Measurements from ENCODE around the gene TMEM178A.

The TMEM178A gene

DNA sequence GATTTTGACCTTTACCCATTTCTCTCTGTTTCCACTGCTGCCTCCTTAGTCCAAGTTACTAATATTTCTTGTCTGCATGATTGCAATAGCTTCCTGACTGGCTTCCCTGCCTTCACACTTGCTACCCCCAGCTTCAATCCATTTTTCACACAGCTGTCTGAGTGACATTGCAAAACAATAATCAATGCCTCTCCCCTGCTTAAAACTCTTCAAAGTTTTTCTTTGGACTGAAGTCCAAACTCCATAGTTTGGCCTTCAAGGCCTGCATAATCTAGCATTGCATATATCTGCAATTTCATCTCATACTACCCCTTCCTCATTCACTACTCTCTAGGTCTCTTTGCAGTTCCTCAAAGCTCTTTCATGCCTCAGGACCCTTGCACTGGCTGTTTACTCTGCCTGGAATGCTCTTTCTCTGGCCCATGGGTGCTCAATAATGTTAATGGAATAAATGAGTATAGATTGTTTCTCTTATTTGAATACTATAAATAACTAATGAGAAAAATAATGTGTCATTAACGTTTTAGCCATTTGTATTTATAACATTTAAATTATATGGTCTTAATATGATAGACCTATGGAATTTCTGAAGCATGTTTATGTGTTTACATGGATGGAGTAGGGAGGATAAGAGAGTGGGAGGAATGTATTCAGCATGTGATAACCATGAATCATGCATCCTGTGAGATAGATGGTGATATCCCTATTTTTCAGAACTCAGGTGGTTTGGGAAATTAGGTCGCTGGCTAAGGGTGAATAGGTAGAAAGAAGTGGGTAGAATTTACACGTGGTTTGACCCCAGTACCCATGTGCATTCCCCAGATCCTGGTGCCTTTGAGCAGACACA lies 5.7 kb upstream of the TMEM178A start:
- DNase-seq (ENCODE audit: insufficient read length, low spot score), result no peak
- no peak for TF ChIP-seq POLR2A (IDR thresholded peaks at IDR 0.05; ENCODE audit: low read depth, low read length)
- FAIRE-seq, result no peak

DNA sequence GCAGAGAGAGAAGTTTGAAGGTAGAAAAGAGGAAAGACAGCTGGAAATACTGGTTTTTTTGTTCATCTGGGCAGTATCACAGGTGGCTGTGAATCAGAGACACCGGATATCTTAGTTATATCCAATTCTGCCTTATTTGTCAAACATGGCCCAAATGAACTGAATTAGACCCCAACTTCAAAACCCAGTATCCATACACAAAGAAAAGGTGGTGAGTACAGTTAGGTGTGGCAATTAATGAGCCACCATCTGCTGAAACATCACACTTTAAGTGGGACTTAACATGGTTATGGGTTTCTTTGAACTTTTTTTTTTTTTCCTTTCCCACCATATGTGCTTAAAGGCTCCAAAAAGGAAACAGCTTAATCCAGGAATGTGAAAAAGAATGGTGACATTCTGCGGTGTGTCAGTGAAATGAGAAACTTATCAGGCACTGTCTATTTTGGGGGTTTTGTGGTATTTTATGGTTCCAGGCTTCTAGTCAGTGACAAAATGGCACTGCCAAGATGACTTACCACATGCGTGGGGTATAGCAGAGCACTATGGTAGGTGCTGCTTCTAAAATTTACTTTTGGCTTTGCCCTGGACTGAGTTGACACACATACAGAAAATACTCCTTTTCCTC lies 5.0 kb upstream of the TMEM178A start:
- FAIRE-seq (no peak), DNase-seq (ENCODE audit: insufficient read length, low spot score) (no peak)

GRCh38 chr2:39661826-39662225 lies 3.9 kb upstream of the TMEM178A start:
- FAIRE-seq, result no peak
- TF ChIP-seq POLR2A (IDR thresholded peaks at IDR 0.05; ENCODE audit: low read depth, low read length), result no peak

More for the DNA sequence above, 5.0 kb upstream of the TMEM178A start:
- no peak for TF ChIP-seq POLR2A (IDR thresholded peaks at IDR 0.05; ENCODE audit: low read depth, low read length)

DNA sequence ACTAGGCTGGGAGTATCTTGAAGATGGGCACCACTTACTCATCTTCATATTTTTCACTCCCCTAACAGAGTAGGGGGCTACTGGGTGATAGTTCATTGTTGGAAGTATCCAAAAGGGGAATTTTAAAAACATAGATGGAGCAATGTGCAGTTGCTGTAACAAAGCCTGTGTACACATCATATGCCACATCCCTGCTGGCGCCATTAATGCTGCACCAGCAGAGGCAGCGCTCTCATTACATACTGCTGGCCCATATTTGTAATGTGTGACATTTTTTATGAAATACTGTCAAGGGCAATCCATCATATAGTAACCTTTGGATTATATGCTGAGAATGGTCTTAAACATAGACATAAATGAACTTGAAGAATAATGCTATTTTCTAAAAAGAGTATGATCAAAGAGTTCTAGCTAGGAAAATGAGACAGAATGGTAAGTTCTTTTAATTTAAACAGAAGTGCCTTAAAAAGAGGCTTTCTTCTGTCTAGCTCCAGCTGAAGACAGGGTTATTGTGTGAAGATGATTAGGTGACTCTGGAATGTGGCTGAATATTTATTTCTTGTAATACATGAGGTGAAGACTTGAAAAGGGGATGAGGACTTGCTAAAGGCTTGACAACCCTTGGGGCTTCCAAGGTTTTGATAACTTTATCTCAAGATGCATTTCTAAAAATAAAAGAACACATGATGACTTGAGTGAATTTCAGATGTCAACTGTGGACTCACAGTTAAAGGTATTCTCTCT lies 2.4 kb upstream of the TMEM178A start:
- FAIRE-seq (no peak), DNase-seq (ENCODE audit: insufficient read length, low spot score) (no peak)

More at GRCh38 chr2:39661826-39662225, 3.9 kb upstream of the TMEM178A start:
- DNase-seq (ENCODE audit: insufficient read length, low spot score), result no peak

DNA sequence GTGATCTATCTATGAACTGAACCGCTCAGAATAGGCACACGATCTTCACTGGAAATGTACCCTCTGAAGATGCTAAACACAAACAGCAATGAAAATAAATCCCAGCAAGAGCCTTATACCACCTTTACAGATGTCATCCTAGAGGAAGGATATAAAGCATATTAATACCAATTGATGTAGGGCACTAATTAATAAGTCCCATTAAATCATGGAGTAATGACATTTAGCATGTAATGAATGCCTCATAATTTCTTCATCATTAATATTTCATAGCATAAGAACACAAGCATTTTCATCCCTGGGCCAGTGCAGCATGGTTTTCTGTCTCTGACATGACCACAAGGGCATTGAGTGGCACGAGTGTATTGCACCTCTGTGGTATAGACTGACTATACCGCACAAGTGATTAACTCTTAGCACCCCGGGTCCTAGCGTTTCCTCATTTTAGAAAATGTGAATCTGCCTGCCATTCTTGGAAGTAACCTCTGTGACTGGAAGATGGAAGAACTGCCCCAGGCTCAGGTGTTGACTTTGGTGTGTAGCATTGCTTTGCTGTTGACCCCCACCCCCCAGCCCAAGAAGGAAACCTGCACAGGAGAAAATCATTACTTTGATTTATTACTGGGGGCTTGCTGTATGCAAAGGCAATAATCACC lies 1.4 kb upstream of the TMEM178A start:
- DNase-seq (ENCODE audit: insufficient read length, low spot score) (no peak), FAIRE-seq (no peak)
- no peak for TF ChIP-seq POLR2A (IDR thresholded peaks at IDR 0.05; ENCODE audit: low read depth, low read length)

More for the DNA sequence above, 2.4 kb upstream of the TMEM178A start:
- TF ChIP-seq POLR2A (IDR thresholded peaks at IDR 0.05; ENCODE audit: low read depth, low read length), result no peak

DNA sequence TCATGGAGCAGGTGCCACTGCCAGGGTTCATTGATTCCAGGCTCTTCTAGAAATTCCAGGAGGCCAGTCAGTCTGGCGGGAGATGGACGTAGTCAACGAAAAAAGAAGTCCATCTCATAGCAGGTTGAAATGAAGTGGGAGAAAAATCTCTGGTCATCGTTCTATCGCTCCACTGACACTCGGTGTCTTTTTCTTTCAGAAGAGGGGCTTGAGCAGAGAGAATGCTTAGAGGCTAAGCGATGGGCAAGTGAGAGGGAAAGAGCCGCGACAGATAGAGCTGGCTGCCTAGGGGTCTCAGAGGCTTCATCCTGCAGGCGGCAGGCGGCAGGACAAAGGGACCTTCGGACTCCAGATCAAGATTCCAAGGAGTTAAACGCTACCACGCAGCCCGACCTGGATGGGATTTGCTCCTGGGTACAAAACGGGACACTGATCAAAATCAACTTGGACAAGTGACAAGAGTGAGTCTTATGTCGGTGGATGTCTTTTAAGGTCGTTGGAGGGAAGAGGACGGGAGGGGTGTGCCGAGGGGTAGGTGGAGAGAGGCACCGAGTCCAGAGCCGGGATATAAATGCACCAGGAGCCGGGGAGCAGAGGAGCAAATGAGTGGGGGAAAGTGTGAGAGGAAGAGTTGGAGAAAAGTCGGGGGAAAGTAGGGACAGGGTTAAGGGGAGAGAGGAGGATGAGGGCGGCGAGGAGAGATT lies 677 bp upstream of the TMEM178A start:
- no peak for TF ChIP-seq POLR2A (IDR thresholded peaks at IDR 0.05; ENCODE audit: low read depth, low read length)
- FAIRE-seq (no peak), DNase-seq (ENCODE audit: insufficient read length, low spot score) (no peak)

DNA sequence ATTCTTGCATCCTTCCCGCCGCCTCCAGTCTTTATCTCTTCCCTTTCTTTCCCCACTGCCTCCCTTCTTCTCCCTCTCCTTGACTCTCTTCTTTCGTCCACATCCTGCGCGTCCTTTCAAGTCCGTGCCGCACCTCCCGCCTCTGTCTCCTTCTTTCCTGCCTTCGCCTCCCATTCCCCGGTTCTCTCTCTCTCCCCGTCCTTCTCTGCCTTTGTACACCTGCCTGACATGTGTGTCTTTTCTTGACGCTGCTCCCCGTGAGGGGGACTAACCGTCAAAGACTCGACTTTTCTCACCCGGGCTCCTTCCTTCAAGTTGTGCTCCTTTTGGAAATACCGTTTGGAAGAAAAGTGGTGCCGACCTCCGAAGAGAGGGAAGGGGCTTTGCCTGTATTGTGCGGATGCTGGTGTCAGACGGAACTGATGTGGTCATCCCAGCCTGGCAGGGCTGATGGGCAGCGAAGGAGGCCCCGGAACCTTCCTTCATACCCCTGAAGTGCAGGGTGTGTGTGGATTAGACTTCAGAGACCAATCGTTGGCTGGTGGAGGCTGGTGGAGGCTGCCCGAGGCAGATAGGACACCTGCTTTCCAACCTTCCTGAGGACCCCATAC lies 879 bp downstream of the TMEM178A start:
- FAIRE-seq (no peak), DNase-seq (ENCODE audit: insufficient read length, low spot score) (no peak)
- TF ChIP-seq POLR2A (IDR thresholded peaks at IDR 0.05; ENCODE audit: low read depth, low read length), result no peak

DNA sequence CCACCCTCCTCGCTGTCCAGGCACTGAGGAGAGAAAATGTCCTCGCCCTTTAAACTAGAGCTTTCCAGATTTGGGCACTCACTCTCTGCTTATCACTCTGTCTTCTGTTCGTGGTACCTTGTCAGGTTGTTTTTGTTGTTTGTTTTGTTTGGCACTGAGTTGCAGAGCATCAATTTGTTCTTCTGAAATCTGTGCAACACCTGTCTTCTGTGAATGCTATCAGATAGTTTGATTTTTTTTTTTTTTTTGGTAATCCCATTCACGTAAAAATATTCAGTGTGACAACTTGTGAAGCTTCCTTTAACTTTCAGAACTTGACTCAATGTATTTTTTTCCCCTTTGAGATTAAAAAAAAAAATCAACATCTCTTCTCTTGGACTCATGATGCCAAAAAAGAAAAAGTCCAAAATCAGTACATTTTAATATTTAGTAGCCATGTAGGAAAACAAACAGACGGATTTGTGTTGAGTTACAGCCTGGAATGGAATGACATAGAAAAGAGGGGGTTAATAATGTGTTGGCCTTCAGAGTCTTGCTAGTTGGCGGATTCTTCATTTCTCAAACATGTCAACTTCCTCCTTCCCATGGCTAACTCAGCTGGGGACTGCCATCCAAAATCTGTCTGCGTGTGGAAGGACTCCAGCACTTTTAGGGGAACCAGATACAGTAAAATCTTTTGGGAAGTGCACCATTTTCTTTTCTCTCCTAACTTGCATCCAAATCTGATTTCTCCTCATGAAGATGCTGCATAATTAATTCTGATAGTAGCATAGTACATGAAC lies 1.6 kb downstream of the TMEM178A start:
- no peak for TF ChIP-seq POLR2A (IDR thresholded peaks at IDR 0.05; ENCODE audit: low read depth, low read length)
- DNase-seq (ENCODE audit: insufficient read length, low spot score) (no peak), FAIRE-seq (no peak)

GRCh38 chr2:39667886-39668276 lies 2.2 kb downstream of the TMEM178A start:
- DNase-seq (ENCODE audit: insufficient read length, low spot score), result no peak
- FAIRE-seq, result no peak
- no peak for TF ChIP-seq POLR2A (IDR thresholded peaks at IDR 0.05; ENCODE audit: low read depth, low read length)

- no peak for FAIRE-seq
- no peak for TF ChIP-seq POLR2A (IDR thresholded peaks at IDR 0.05; ENCODE audit: low read depth, low read length)
- no peak for DNase-seq (ENCODE audit: insufficient read length, low spot score)
These were observed 2.9 kb downstream of the TMEM178A start for GRCh38 chr2:39668576-39669080.

DNA sequence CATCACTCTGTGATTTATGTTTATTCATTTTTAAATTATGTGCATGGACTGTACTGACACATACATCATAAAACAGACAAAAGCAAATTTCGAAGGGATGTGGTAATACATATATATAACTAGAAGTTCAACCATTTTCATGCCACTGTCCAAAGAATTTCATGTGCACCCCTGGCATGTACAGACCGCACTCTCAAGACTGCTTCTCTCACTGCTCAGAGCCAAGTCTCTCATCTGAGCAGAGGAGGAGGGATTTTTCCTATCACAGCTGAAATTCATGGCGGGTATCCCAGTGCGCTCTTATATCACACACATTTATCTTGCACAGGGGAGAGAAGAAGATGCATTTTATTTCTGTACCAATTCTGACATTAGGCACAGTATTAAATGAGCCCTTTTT lies 5.9 kb downstream of the TMEM178A start:
- no peak for FAIRE-seq
- no peak for DNase-seq (ENCODE audit: insufficient read length, low spot score)
- no peak for TF ChIP-seq POLR2A (IDR thresholded peaks at IDR 0.05; ENCODE audit: low read depth, low read length)

GRCh38 chr2:39673018-39673417 lies 7.3 kb downstream of the TMEM178A start:
- DNase-seq (ENCODE audit: insufficient read length, low spot score) (no peak), FAIRE-seq (no peak)
- no peak for TF ChIP-seq POLR2A (IDR thresholded peaks at IDR 0.05; ENCODE audit: low read depth, low read length)

All from H54 (cell line).